KMS-11 (cell line): ENCODE results near the gene PMEL.
"Not testable (repeated sequence)": the region's sequence is repeated elsewhere in the genome, so short reads cannot be mapped to it uniquely, and the experiment has no call there.

Experiments
- H2AFZ ChIP-seq: fragments of 200-600 bp; sonication (generic); 2 replicates; pipeline ENCODE4 v1.6.1; 2016; ENCODE audit warnings: antibody characterized with exemption, mixed run types, low read depth
- H3K27ac ChIP-seq: fragments of 200-600 bp; sonication (generic); 2 replicates; pipeline ENCODE4 v1.6.1; 2016; ENCODE audit warnings: mild to moderate bottlenecking, mixed run types
- H3K27me3 ChIP-seq: fragments of 200-600 bp; sonication (generic); 2 replicates; pipeline ENCODE4 v1.6.1; 2017; ENCODE audit warnings: mild to moderate bottlenecking, low read depth, mixed run types, moderate library complexity; ENCODE audit not compliant: insufficient read depth
- H3K36me3 ChIP-seq: fragments of 200-600 bp; sonication (generic); 2 replicates; pipeline ENCODE4 v1.6.1; 2017; ENCODE audit warnings: mild to moderate bottlenecking, mixed run types; ENCODE audit not compliant: insufficient read depth
- H3K4me1 ChIP-seq: fragments of 200-600 bp; sonication (generic); 2 replicates; pipeline ENCODE4 v1.6.1; 2016; ENCODE audit warnings: mild to moderate bottlenecking, low read depth, mixed run types; ENCODE audit not compliant: poor library complexity, severe bottlenecking
- H3K4me2 ChIP-seq: fragments of 200-600 bp; sonication (generic); 2 replicates; pipeline ENCODE4 v1.7.0; 2016; ENCODE audit warnings: mild to moderate bottlenecking, mixed run types
- H3K4me3 ChIP-seq: fragments of 200-600 bp; sonication (generic); IDR thresholded peaks from 2 replicates; pipeline ENCODE4 v1.6.1; 2017; ENCODE audit warnings: low read depth, low read length, mixed read lengths; ENCODE audit not compliant: insufficient read depth
- H3K79me2 ChIP-seq: fragments of 200-600 bp; sonication (generic); 2 replicates; pipeline ENCODE4 v1.6.1; 2016; ENCODE audit warnings: low read depth, mixed run types; ENCODE audit not compliant: insufficient read depth
- H3K9ac ChIP-seq: fragments of 200-600 bp; sonication (generic); 2 replicates; pipeline ENCODE4 v1.6.1; 2016; ENCODE audit warnings: mild to moderate bottlenecking, mixed run types
- H4K20me1 ChIP-seq: fragments of 200-600 bp; sonication (generic); 2 replicates; pipeline ENCODE4 v1.6.1; 2016; ENCODE audit warnings: mild to moderate bottlenecking, mixed run types; ENCODE audit not compliant: insufficient read depth
- TF ChIP-seq, protein P1 (sequence below): fragments of 200-600 bp; sonication (generic); conservative IDR thresholded peaks from 2 replicates; pipeline ENCODE4 v1.6.1; 2017; ENCODE audit warnings: low read depth, mild to moderate bottlenecking, antibody characterized with exemption, low read length, moderate library complexity, mixed read lengths

The PMEL gene

DNA sequence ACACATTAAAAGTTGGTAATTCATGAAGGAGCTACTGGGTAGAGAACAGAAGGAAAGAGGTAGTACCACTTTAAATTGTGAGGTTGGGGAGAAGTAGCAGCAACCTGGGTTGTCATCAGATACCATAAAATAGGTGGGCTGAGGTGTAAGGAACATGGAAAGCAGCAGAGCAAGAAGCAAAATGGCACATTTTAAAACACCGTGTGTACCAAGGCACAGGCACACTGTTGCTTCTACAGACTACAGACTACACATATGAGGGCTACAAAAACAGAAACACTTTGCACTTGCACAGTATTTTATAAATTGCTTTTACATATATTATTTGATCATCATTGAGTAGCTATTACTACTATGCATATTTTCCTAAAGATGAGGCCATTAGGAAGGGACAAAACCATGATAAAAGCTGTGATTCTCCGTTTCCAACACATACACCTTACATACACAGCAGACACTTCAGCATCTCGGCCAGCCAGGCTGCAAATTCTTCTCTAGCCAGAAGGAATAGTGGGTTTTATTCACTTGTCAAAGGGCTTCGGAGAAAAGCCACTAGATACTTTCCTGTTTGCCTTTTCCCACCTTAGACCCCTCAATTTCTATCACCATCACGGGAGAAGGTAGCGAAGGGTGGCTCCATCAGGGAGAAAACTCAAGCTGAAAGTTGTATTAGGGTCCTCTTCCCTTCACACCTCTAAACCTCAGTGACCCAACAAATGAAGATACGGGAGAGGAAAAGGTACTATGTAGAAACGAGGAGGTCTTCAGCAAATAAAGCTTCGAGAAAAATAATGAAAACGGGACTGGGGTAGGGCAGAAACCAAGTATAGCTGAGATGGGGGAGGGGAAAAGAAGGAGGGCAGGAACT lies 39.7 kb downstream of the PMEL start:
- H4K20me1 ChIP-seq, result no peaks in the 10 kb centered on the region
- no peaks in the 10 kb centered on the region for H3K27me3 ChIP-seq
- peaks cover 53% of the 10 kb centered on the region for H3K79me2 ChIP-seq
- peaks cover 49% of the 10 kb centered on the region for H3K4me1 ChIP-seq
- no peak overlapping the region for H3K4me3 ChIP-seq
- peak overlapping the region; percentile 38 for H2AFZ ChIP-seq
- peak overlapping the region; percentile 85 for H3K9ac ChIP-seq
- TF ChIP-seq, protein P1, sequence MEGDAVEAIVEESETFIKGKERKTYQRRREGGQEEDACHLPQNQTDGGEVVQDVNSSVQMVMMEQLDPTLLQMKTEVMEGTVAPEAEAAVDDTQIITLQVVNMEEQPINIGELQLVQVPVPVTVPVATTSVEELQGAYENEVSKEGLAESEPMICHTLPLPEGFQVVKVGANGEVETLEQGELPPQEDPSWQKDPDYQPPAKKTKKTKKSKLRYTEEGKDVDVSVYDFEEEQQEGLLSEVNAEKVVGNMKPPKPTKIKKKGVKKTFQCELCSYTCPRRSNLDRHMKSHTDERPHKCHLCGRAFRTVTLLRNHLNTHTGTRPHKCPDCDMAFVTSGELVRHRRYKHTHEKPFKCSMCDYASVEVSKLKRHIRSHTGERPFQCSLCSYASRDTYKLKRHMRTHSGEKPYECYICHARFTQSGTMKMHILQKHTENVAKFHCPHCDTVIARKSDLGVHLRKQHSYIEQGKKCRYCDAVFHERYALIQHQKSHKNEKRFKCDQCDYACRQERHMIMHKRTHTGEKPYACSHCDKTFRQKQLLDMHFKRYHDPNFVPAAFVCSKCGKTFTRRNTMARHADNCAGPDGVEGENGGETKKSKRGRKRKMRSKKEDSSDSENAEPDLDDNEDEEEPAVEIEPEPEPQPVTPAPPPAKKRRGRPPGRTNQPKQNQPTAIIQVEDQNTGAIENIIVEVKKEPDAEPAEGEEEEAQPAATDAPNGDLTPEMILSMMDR, result no peak
- no peaks in the 10 kb centered on the region for H3K36me3 ChIP-seq
- H3K27ac ChIP-seq, result peak overlapping the region; percentile 93
- peak overlapping the region; percentile 80 for H3K4me2 ChIP-seq

DNA sequence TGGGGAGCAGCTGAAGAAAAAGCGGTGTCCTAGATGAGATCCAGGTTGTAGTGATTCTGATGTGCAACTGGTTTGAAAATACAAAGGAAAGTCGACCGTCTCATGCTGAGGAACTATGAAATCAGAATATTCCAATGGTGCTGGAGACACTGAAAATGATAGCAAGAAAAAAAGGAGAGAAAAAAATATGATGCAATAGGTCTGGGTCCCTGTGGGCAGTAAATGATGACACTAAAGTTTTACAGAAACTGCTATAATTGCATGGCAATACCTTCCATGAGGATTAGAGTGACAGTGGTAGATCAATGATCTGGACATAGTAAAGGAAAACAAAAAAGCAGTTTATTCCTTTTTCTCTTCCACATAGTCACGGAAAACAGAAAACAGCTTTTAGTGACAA lies 40.5 kb downstream of the PMEL start:
- TF ChIP-seq, protein P1, result no peak
- Histone ChIP-seq H4K20me1 (no peaks in the 10 kb centered on the region), H3K4me2 (peak overlapping the region; percentile 80), H2AFZ (no peak overlapping the region), H3K9ac (no peak overlapping the region), H3K79me2 (peaks cover 61% of the 10 kb centered on the region), H3K27ac (peak overlapping the region; percentile 93; the same call in 1 of the 2 replicates), H3K4me3 (no peak overlapping the region), H3K4me1 (peaks cover 42% of the 10 kb centered on the region), H3K36me3 (no peaks in the 10 kb centered on the region), H3K27me3 (no peaks in the 10 kb centered on the region)

DNA sequence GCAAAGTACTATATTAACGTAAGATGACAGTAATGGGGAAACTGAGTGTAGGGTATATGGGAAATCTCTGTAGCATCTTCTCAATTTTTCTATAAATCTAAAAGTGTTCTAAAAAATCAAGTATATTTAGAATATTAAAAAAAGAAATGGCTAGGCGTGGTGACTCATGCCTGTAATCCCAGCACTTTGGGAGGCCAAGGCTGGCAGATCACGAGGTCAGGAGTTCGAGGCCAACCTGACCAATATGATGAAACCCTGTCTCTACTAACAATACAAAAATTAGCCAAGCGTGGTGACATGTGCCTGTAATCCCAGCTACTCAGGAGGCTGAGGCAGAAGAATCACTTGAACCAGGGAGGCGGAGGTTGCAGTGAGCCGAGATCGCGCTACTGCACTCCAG lies 42.2 kb downstream of the PMEL start:
- H3K36me3 ChIP-seq, H3K4me3 ChIP-seq, H3K27me3 ChIP-seq, H4K20me1 ChIP-seq, H3K9ac ChIP-seq, H3K4me2 ChIP-seq, H3K27ac ChIP-seq, H2AFZ ChIP-seq: not testable (repeated sequence)
- peaks cover 75% of the 10 kb centered on the region; the same call in 1 of the 2 replicates for H3K79me2 ChIP-seq
- peaks cover 24% of the 10 kb centered on the region for H3K4me1 ChIP-seq

DNA sequence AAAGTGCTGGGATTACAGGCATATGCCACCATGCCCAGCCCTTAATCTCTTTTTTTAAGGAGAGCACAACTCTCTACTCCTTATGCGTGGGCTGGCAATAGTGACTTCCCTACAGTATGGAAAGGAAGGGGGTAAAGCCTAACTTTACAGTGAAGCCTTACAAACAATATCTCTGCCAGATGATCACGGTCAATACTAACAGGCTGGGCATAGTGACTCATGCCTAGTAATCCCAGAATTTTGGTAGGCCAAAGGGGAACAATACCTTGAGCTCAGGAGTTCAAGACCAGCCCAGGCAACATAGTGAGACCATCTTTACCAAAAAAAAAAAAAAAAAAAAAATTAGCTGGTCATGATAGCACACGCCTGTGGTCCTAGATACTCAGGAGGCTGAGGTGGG lies 43.7 kb downstream of the PMEL start:
- H3K27ac ChIP-seq, result no peak overlapping the region
- peaks cover 86% of the 10 kb centered on the region; the same call in 1 of the 2 replicates for H3K79me2 ChIP-seq
- TF ChIP-seq, protein P1, result no peak
- H3K4me1 ChIP-seq, result peaks cover 23% of the 10 kb centered on the region
- no peak overlapping the region for H2AFZ ChIP-seq
- H4K20me1 ChIP-seq, result no peaks in the 10 kb centered on the region
- no peak overlapping the region for H3K4me3 ChIP-seq
- H3K9ac ChIP-seq, result no peak overlapping the region
- no peaks in the 10 kb centered on the region for H3K27me3 ChIP-seq
- no peaks in the 10 kb centered on the region for H3K36me3 ChIP-seq
- H3K4me2 ChIP-seq, result no peak overlapping the region

DNA sequence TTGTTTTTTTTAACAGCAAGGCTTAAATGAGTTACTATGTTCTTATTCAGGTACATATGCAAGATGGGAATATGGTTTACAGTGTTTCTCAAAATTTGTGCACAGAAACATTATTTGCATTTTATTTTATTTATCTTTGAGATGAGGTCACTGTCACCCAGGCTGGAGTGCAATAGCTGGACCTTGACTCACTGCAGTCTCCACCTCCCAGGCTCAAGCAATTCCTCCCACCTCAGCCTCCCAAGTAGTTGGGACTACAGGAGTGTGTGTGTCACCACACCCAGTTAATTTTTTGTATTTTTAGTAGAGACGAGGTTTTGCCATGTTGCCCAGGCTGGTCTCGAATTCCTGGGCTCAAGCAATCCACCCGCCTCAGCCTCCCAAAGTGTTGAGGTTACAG lies 46.8 kb downstream of the PMEL start:
- H3K9ac ChIP-seq, H3K27ac ChIP-seq, H3K36me3 ChIP-seq, H2AFZ ChIP-seq, H3K27me3 ChIP-seq, H3K4me2 ChIP-seq, H3K4me3 ChIP-seq, H4K20me1 ChIP-seq, H3K4me1 ChIP-seq: not testable (repeated sequence)
- H3K79me2 ChIP-seq, result peaks cover 87% of the 10 kb centered on the region; the same call in 1 of the 2 replicates
